ENCODE measurements around the gene SLC9A7.

GRCh38 chrX:46676399-46677356 is 82.2 kb downstream of the SLC9A7 start:
- TF ChIP-seq BRF2 (CRISPR knock-in tag; IDR thresholded peaks at IDR 0.05) (no peak), HIVEP1 (CRISPR knock-in tag; IDR thresholded peaks at IDR 0.05) (no peak), MAZ (IDR thresholded peaks at IDR 0.05; ENCODE audit: borderline replicate concordance, low read depth, low read length) (no peak), MAZ (CRISPR knock-in tag; IDR thresholded peaks at IDR 0.05; ENCODE audit: low read depth) (no peak), NFYB (CRISPR knock-in tag; IDR thresholded peaks at IDR 0.05) (no peak), ONECUT2 (CRISPR knock-in tag; IDR thresholded peaks at IDR 0.05) (no peak), SNAPC2 (CRISPR knock-in tag; IDR thresholded peaks at IDR 0.05) (no peak), DPF2 (CRISPR knock-in tag; IDR thresholded peaks at IDR 0.05; ENCODE audit: borderline replicate concordance, low read depth) (no peak), HINFP (CRISPR knock-in tag; IDR thresholded peaks at IDR 0.05; ENCODE audit: low read depth) (no peak), TCF12 (IDR thresholded peaks at IDR 0.05) (no peak), TCF12 (CRISPR knock-in tag; IDR thresholded peaks at IDR 0.05) (no peak), ZNF362 (CRISPR knock-in tag; IDR thresholded peaks at IDR 0.05; ENCODE audit: borderline replicate concordance) (no peak), MYNN (CRISPR knock-in tag; IDR thresholded peaks at IDR 0.05; ENCODE audit: low read depth) (no peak), ATF3 (CRISPR knock-in tag; IDR thresholded peaks at IDR 0.05) (no peak), CTCF (CRISPR knock-in tag; IDR thresholded peaks at IDR 0.05) (no peak), ZFP82 (CRISPR knock-in tag; IDR thresholded peaks at IDR 0.05; ENCODE audit: borderline replicate concordance) (no peak)

All from HepG2 (cell line).